GM20431 (cell line): ENCODE data around the gene ANO7.

Experiments used
- in situ Hi-C: fragments of 300-500 bp; cut with MseI, MboI; formaldehyde crosslinking; loops from one replicate; pipeline ENCODE4 v1.15.0; 2020; ENCODE audit warnings: low sequenced_read_pairs; ENCODE audit not compliant: unreplicated experiment

Gene ANO7

GRCh38 chr2:241239552-241240202, 51.2 kb downstream of the ANO7 start:
- in situ Hi-C loops: no loop called here

- in situ Hi-C loops: no loop called here
These were observed 52.0 kb downstream of the ANO7 start for GRCh38 chr2:241240320-241241004.

GRCh38 chr2:241241669-241242068, 53.2 kb downstream of the ANO7 start:
- in situ Hi-C loops: no loop called here

- in situ Hi-C loops: no loop called here
These were observed 53.8 kb downstream of the ANO7 start for GRCh38 chr2:241242306-241242705.

GRCh38 chr2:241244368-241244767, 55.9 kb downstream of the ANO7 start:
- in situ Hi-C loops: no loop called here

GRCh38 chr2:241248289-241248688, 59.8 kb downstream of the ANO7 start:
- in situ Hi-C loops: no loop called here

GRCh38 chr2:241248897-241249296, 60.4 kb downstream of the ANO7 start:
- in situ Hi-C loops: no loop called here

GRCh38 chr2:241249654-241250053, 61.2 kb downstream of the ANO7 start:
- in situ Hi-C loops: no loop called here

- in situ Hi-C loops: no loop called here
These were observed 64.5 kb downstream of the ANO7 start for GRCh38 chr2:241252778-241253475.

- in situ Hi-C loops: no loop called here
These were observed 66.5 kb downstream of the ANO7 start for GRCh38 chr2:241254904-241255351.

- in situ Hi-C loops: no loop called here
These were observed 67.2 kb downstream of the ANO7 start for GRCh38 chr2:241255542-241256167.

- in situ Hi-C loops: no loop called here
These were observed 67.7 kb downstream of the ANO7 start for GRCh38 chr2:241256168-241256545.

GRCh38 chr2:241257419-241258032, 69.0 kb downstream of the ANO7 start:
- in situ Hi-C loops: no loop called here

GRCh38 chr2:241258505-241259280, 70.2 kb downstream of the ANO7 start:
- in situ Hi-C loops: no loop called here

- in situ Hi-C loops: no loop called here
These were observed 72.4 kb downstream of the ANO7 start for GRCh38 chr2:241260911-241261310.

GRCh38 chr2:241261628-241262027, 73.2 kb downstream of the ANO7 start:
- in situ Hi-C loops: no loop called here

- in situ Hi-C loops: no loop called here
These were observed 74.6 kb downstream of the ANO7 start for GRCh38 chr2:241263061-241263460.

GRCh38 chr2:241265506-241265905, 77.0 kb downstream of the ANO7 start:
- in situ Hi-C loops: no loop called here

GRCh38 chr2:241267249-241268067, 79.0 kb downstream of the ANO7 start:
- in situ Hi-C loops: no loop called here
